ENCODE results near the gene SEMA3C. TPM values are rescaled to one million over a fixed set of nuclear protein-coding genes. Genes with fewer than 3 reads are reported as not detected.

SEMA3C gene
- total RNA-seq, 1 experiment from 2014 or later: 232 TPM

- CTCF ChIA-PET: no interaction called here
Measured at GRCh38 chr7:80895056-80895455, 23.8 kb downstream of the SEMA3C start.

GRCh38 chr7:80891259-80891544 lies 27.6 kb downstream of the SEMA3C start:
- H3K4me3 ChIP-seq (ENCODE audit: low read depth in 2 of 2, low read length in 2 of 2): no peak overlapping the region
- no peak for DNase-seq (ENCODE audit: low read depth, low spot score)
- H3K27ac ChIP-seq (ENCODE audit: low read length): peak overlapping the region; percentile 91
- ChIA-PET POLR2A (interaction anchor here (0.5 kb wide), 1 partner anchor 28 kb away, joined by 3 read pairs; no protein-coding TSS in a partner anchor), CTCF (no interaction called here)
- TF ChIP-seq SIN3A (IDR thresholded peaks at IDR 0.05; ENCODE audit: borderline replicate concordance, insufficient read depth, low read depth, low read length) (no peak), REST (IDR thresholded peaks at IDR 0.05; ENCODE audit: insufficient read depth in 1 of 2, low read depth in 2 of 2, low read length in 1 of 2) (no peak), POLR2AphosphoS5 (IDR thresholded peaks at IDR 0.05; ENCODE audit: low read depth, low read length) (no peak), TCF7L2 (IDR thresholded peaks at IDR 0.05; ENCODE audit: low read depth, low read length) (no peak), CTCF (IDR thresholded peaks at IDR 0.05) (no peak)
- H3K4me1 ChIP-seq (ENCODE audit: control insufficient read depth, insufficient read depth, low read length): peaks cover 74% of the 10 kb centered on the region
- intact Hi-C loops (cut with micrococcal nuclease; ENCODE audit: unreplicated experiment) (no loop called here), in situ Hi-C loops (cut with HindIII; ENCODE audit: low pct_unique_long_range_greater_than_20kb, low sequenced_read_pairs) (no loop called here)
- H3K36me3 ChIP-seq (ENCODE audit: control insufficient read depth, insufficient read depth, low read length): peaks cover 16% of the 10 kb centered on the region; the same call in 1 of the 2 replicates
- ATAC-seq: peak; percentile 33; the same call in 1 of the 2 replicates
- BruUV-seq (replicated peaks): no TSS peak
- no peaks in the 10 kb centered on the region for H3K27me3 ChIP-seq (ENCODE audit: control insufficient read depth, insufficient read depth, low read length)
- no peaks in the 10 kb centered on the region for H3K9me3 ChIP-seq (ENCODE audit: control insufficient read depth, insufficient read depth, low read depth, low read length)

More at GRCh38 chr7:80895056-80895455, 23.8 kb downstream of the SEMA3C start:
- H3K27ac ChIP-seq (ENCODE audit: low read length): peak overlapping the region; percentile 86
- H3K4me3 ChIP-seq (ENCODE audit: low read depth in 2 of 2, low read length in 2 of 2): no peak overlapping the region
- ATAC-seq: peak; percentile 45; the same call in 1 of the 2 replicates
- no peak for DNase-seq (ENCODE audit: low read depth, low spot score)
- H3K27me3 ChIP-seq (ENCODE audit: control insufficient read depth, insufficient read depth, low read length): no peaks in the 10 kb centered on the region
- H3K4me1 ChIP-seq (ENCODE audit: control insufficient read depth, insufficient read depth, low read length): peaks cover 85% of the 10 kb centered on the region
- intact Hi-C loops (cut with micrococcal nuclease; ENCODE audit: unreplicated experiment): no loop called here
- TF ChIP-seq REST (IDR thresholded peaks at IDR 0.05; ENCODE audit: insufficient read depth in 1 of 2, low read depth in 2 of 2, low read length in 1 of 2): no peak
- no peak for TF ChIP-seq SIN3A (IDR thresholded peaks at IDR 0.05; ENCODE audit: borderline replicate concordance, insufficient read depth, low read depth, low read length)
- no peak for TF ChIP-seq CTCF (IDR thresholded peaks at IDR 0.05)
- no peak for TF ChIP-seq TCF7L2 (IDR thresholded peaks at IDR 0.05; ENCODE audit: low read depth, low read length)
- peak; percentile 9; the same call in 1 of the 2 replicates for TF ChIP-seq POLR2AphosphoS5 (IDR thresholded peaks at IDR 0.05; ENCODE audit: low read depth, low read length)
- no TSS peak for BruUV-seq (replicated peaks)
- H3K36me3 ChIP-seq (ENCODE audit: control insufficient read depth, insufficient read depth, low read length): peaks cover 9% of the 10 kb centered on the region; the same call in 1 of the 2 replicates
- H3K9me3 ChIP-seq (ENCODE audit: control insufficient read depth, insufficient read depth, low read depth, low read length): no peaks in the 10 kb centered on the region
- POLR2A ChIA-PET: no interaction called here
- in situ Hi-C loops (cut with HindIII; ENCODE audit: low pct_unique_long_range_greater_than_20kb, low sequenced_read_pairs): no loop called here

Data from Panc1 (cell line).